Endothelial cell (in vitro differentiated cells): ENCODE results near the gene MT4. TPM values are rescaled to one million over a fixed set of nuclear protein-coding genes. Genes with fewer than 3 reads are reported as not detected.

ENCODE experiments used
- DNase-seq: peaks from one replicate; pipeline ENCODE4 v3.0.0; 2021; ENCODE audit warnings: low spot score
- H3K27ac Mint-ChIP-seq: one replicate; pipeline ENCODE4 v1.8.0; 2021; ENCODE audit warnings: mixed read lengths, inconsistent platforms; ENCODE audit not compliant: unreplicated experiment
- H3K27me3 Mint-ChIP-seq: one replicate; pipeline ENCODE4 v1.8.0; 2021; ENCODE audit warnings: mild to moderate bottlenecking, moderate library complexity, mixed read lengths, inconsistent platforms; ENCODE audit not compliant: unreplicated experiment
- H3K36me3 Mint-ChIP-seq: one replicate; pipeline ENCODE4 v1.8.0; 2021; ENCODE audit warnings: mild to moderate bottlenecking, low read depth, mixed read lengths, inconsistent platforms; ENCODE audit not compliant: unreplicated experiment
- H3K4me1 Mint-ChIP-seq: one replicate; pipeline ENCODE4 v1.8.0; 2021; ENCODE audit warnings: mild to moderate bottlenecking, mixed read lengths, inconsistent platforms; ENCODE audit not compliant: unreplicated experiment
- H3K4me3 Mint-ChIP-seq: one replicate; pipeline ENCODE4 v1.8.0; 2021; ENCODE audit warnings: mild to moderate bottlenecking, mixed read lengths, inconsistent platforms; ENCODE audit not compliant: unreplicated experiment
- H3K9me3 Mint-ChIP-seq: one replicate; pipeline ENCODE4 v1.8.0; 2021; ENCODE audit warnings: mixed read lengths, inconsistent platforms; ENCODE audit not compliant: unreplicated experiment
- total RNA-seq: library from RNA; stranded (reverse); fragmentation: NEBNext Ultra II Directional; extraction: Animal tissue kit (Norgen Biotek cat#: 25700); gene quantifications from one replicate; pipeline ENCODE4 v1.2.1, GENCODE V29; 2021; ENCODE audit not compliant: unreplicated experiment
- TF ChIP-seq, protein P1 (sequence below): fragments of 200-600 bp; sonication (generic); IDR thresholded peaks from one replicate; pipeline ENCODE4 v1.5.0; 2021; ENCODE audit warnings: antibody characterized with exemption; ENCODE audit not compliant: unreplicated experiment

The MT4 gene
- total RNA-seq, 1 donor from 2014 or later: not detected

DNA sequence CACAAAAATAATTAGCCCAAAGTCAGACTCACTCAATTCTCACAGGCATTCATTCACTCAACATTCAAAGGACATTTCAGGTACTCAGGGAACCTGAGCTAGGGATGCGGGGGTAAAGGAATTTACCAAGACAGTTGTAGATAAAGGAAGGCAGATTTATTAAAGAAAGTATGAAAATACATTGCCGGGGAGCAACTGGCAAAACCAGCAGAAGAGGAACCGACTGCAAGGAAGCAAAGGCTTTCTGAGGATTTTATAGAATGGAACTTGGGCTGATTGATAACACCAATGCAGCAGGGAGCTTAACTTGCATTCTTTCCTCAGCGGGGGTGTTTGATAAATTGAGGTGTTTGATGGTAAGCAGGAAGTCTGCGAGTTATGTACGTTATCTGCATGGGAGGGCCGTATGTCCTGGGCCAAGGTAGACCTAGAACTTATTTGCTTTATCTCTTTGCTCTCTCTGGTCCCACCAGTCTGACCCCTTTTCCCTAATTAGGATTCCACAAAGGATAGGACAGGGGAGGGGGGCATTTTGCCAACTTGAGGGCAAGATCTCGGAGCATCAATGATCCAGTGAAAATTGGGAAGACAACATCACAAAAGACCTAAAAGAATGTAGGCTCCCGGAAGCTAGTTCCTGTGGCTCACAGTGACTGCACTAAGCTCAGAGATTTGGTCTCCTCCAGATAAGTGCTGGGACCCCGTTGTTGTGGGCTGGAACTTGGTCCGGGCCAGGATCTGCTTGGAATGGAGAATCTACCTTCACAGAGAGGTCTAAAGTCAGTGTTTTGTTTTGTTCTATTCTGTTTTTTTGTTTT is 18.7 kb downstream of the MT4 start:
- Mint-ChIP-seq H3K36me3 (no peaks in the 10 kb centered on the region), H3K27me3 (peaks cover 17% of the 10 kb centered on the region), H3K9me3 (no peaks in the 10 kb centered on the region), H3K4me1 (no peaks in the 10 kb centered on the region), H3K27ac (no peak overlapping the region), H3K4me3 (no peak overlapping the region)
- TF ChIP-seq, protein P1, sequence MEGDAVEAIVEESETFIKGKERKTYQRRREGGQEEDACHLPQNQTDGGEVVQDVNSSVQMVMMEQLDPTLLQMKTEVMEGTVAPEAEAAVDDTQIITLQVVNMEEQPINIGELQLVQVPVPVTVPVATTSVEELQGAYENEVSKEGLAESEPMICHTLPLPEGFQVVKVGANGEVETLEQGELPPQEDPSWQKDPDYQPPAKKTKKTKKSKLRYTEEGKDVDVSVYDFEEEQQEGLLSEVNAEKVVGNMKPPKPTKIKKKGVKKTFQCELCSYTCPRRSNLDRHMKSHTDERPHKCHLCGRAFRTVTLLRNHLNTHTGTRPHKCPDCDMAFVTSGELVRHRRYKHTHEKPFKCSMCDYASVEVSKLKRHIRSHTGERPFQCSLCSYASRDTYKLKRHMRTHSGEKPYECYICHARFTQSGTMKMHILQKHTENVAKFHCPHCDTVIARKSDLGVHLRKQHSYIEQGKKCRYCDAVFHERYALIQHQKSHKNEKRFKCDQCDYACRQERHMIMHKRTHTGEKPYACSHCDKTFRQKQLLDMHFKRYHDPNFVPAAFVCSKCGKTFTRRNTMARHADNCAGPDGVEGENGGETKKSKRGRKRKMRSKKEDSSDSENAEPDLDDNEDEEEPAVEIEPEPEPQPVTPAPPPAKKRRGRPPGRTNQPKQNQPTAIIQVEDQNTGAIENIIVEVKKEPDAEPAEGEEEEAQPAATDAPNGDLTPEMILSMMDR: no peak
- no peak for DNase-seq

DNA sequence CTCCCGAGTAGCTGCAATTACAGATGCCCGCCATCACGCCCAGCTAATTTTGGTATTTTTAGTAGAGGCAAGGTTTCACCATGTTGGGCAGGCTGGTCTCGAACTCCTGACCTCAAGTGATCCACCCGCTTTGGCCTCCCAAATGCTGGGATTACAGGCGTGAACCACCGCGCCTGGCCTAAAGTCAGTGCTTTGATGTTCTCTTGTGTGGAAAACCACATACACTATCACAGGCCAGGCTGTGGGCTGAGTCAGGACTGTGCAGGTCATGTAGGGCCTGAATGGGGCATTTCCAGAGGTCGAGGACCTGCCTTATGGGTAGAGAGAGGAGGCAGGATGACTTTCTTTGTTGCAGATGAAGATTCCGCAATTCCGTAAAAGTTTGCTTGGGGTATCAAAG is 19.4 kb downstream of the MT4 start:
- Mint-ChIP-seq H3K4me1 (peaks cover 4% of the 10 kb centered on the region), H3K27me3 (peaks cover 21% of the 10 kb centered on the region), H3K27ac (no peak overlapping the region), H3K4me3 (no peak overlapping the region), H3K36me3 (no peaks in the 10 kb centered on the region), H3K9me3 (no peaks in the 10 kb centered on the region)
- DNase-seq: no peak
- TF ChIP-seq, protein P1: no peak

DNA sequence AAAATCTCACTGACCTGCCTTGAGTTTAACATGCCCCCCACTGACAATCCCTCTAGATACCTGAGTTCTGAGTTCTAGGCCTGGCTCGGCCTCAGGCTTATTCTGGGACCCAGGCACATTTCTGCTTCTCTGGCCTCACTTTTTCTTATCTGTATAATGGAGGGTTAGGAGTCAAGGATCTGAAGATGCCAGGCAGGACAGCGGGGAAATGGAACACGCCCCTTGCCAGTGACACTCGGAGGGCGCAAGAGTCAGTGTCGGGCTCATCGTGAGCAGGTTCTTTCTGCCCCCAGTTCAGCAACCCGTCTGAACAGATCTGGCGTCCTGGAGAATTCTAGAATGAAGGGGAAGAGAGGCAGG is 23.9 kb downstream of the MT4 start:
- Mint-ChIP-seq H3K4me3 (peak overlapping the region; percentile 78), H3K4me1 (peaks cover 13% of the 10 kb centered on the region), H3K27me3 (peaks cover 27% of the 10 kb centered on the region), H3K36me3 (no peaks in the 10 kb centered on the region), H3K27ac (no peak overlapping the region), H3K9me3 (no peaks in the 10 kb centered on the region)
- TF ChIP-seq, protein P1: no peak
- no peak for DNase-seq

DNA sequence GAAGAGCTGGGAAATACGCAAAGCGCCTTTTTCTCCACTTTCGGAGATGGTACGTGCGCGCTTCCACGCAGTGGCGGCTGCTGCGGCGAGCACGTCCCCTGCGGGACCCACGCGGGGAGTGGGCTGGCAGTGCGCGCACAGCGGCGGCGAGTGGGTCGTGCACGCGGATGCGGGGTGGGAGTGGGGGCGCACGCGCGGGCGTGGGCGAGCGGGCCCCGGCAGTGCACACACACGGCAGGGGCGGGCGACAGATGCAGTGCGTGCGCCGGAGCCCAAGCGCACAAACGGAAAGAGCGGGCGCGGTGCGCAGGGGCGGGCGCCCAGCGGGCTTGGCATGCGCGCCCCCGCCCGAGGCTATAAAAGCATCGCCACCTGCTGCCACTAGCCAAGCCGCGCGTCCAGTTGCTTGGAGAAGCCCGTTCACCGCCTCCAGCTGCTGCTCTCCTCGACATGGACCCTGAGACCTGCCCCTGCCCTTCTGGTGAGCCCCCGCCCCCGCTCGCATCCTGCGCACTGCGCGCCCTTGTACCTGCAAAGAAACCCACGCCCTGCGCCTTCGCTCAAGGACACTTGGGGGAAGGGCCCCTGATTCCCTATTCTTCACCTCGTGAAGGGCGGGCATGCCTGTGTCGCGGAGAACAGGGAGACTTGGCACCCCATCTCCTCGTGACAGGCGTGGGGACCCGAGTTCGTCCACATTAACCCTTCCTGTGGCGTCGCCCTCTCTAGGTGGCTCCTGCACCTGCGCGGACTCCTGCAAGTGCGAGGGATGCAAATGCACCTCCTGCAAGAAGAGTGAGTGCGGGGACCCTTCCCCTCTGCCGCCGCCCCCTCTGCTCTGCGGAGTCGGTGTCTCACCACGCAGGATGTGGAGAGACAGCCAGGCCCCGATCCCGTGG is 24.5 kb downstream of the MT4 start, which contains the start of gene MT3:
Gene MT3 (plus strand): TSS at position 388 of the 899 bp plus-strand sequence. CDS start 63 bp downstream, at position 451.
- no peak for DNase-seq
- Mint-ChIP-seq H3K4me3 (peak within 1 kb of the TSS; percentile 78), H3K4me1 (peaks cover 13% of the 10 kb centered on the region)

More for the DNA sequence above, 24.5 kb downstream of the MT4 start, which contains the start of gene MT3:
- H3K9me3 Mint-ChIP-seq: no peaks in the 10 kb centered on the region
- H3K36me3 Mint-ChIP-seq: no peaks in the 10 kb centered on the region
- H3K27ac Mint-ChIP-seq: no peak within 1 kb of the TSS
- TF ChIP-seq, protein P1: no peak
- H3K27me3 Mint-ChIP-seq: peaks cover 27% of the 10 kb centered on the region
